GM21447 (cell line): ENCODE results near the gene BDKRB1.
"Not testable (repeated sequence)": the region's sequence is repeated elsewhere in the genome, so short reads cannot be mapped to it uniquely, and the experiment has no call there.

Experiments
- ATAC-seq: cut with Tn5 transposase; IDR thresholded peaks from one replicate; pipeline ENCODE4 v1.9.1; 2021; ENCODE audit not compliant: unreplicated experiment

Gene BDKRB1

DNA sequence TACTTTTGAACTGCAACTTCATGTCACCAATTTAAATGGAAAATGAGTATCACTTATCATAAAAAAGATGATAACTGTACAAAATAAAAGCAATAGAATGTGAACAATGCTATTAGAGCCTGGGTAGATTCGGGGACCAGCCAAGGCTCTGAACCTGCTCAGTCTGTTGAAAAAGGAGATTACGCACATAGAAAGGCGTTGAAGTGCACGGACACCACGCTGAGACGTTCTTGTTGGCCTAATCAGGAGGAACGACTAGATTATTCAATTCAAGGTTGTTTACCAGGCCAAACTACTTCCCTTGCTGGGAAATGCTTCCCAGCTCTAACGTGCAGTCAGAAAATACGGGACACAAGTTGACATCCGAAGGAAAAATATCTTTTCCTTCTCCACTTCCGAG lies 23.5 kb upstream of the BDKRB1 start:
- ATAC-seq, result no peak

DNA sequence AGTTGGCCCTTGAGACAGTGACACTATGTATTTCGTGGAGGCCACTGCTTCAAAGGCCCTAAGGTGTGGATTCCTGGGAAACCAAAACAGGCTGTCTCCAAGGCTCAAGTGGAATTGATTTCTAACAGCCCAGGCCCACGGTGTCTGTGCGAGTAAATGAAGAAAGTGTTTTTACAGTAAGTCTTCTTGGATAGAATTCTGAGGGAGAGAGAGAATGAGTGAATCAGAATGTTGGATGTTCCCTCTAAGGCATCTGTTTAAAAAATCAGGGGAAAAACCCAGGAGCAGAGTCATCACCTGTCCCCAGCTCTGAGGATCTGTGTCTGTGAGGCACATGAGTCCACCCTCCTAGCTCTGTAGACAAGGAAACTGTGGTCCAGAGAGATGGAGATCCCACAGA lies 22.3 kb upstream of the BDKRB1 start:
- ATAC-seq, result no peak

DNA sequence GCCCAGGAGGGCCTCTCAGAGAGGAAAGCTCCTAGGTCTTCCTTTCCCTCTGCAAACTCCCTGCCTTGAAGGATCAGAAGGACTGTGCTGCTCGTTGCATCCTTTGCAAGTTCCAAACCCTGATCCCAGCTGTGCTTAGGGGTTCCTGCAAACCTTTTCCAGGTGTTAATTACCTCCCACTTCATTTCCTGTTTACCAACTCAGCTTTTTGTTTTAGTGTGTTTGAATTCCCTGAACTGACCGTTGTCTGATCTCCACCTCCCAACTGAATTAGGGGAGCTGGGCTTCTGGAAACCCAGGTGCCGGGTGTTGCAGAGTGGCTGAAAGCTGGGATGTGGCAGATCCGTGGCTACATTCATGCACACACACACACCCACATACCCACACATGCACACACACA lies 20.6 kb upstream of the BDKRB1 start:
- no peak for ATAC-seq

DNA sequence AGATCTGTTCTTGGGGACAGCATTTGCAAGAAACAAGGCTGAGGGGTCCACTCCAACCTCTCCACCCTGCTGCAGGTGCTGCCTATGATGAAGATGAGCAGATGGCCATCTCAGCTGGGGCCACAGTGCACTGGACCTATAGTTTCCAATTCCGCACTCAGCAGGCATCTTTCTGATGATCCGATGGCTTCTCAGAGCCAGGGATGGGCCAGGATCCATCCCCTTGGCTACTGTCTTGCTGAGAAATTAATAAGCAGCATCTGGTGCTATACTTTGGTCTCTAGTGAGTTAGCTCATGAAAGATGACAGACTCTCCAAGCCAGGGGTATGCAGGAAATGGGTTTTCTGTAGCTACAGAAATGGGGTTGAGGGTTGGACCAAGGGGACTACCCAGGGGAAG lies 18.4 kb upstream of the BDKRB1 start:
- no peak for ATAC-seq

DNA sequence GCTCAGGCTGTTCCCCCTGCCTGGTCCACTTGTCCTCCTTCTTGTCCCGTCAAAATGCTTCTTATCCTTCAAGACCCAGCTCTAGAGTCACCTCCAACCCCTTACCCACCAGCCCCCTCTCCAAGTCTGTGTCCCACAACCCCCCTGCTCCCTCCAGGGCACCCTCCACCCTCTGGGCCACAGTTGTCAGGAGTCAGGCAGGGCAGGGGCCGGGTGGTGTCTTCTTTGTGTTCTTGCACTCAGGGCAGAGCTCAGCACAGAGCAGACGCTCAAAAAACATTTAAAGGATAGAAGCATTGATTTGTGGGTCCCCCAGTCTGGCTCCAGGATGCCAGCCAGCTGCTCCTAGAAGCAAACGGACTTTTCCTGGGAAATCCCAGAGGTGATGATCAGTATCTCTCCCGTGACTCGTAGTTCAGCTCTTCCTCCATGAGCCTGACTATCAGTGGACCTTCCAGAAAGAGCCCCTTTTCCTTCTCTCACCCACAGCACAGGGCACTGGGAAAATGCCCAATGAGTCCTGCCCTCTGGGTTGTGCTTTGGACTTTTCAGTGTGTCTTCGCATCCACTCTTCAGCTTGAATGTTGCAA lies 17.2 kb upstream of the BDKRB1 start:
- ATAC-seq, result no peak

DNA sequence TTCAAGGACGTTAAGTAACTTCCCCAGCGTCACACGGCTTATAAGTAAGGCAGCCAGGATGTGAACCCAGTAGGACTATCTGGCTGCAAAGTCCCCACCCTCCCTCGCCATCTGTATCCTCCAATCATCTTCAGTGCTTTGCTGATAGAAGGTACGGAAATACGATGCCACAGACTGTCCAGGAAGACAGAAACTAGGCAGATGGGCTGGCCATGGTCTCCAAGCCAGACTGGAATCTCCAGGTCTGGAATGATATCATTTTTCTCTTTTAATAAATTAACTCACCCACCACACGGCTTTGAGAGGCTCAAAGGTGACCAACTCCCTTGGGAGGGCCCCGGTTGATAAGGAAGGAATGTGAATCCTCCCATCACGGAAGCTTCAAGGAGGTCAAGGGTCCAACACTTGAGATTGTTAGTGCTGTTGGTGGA lies 16.3 kb upstream of the BDKRB1 start:
- ATAC-seq, result no peak

DNA sequence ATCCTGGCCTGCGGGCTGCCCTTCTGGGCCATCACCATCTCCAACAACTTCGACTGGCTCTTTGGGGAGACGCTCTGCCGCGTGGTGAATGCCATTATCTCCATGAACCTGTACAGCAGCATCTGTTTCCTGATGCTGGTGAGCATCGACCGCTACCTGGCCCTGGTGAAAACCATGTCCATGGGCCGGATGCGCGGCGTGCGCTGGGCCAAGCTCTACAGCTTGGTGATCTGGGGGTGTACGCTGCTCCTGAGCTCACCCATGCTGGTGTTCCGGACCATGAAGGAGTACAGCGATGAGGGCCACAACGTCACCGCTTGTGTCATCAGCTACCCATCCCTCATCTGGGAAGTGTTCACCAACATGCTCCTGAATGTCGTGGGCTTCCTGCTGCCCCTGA lies 15.4 kb upstream of the BDKRB1 start:
- no peak for ATAC-seq

DNA sequence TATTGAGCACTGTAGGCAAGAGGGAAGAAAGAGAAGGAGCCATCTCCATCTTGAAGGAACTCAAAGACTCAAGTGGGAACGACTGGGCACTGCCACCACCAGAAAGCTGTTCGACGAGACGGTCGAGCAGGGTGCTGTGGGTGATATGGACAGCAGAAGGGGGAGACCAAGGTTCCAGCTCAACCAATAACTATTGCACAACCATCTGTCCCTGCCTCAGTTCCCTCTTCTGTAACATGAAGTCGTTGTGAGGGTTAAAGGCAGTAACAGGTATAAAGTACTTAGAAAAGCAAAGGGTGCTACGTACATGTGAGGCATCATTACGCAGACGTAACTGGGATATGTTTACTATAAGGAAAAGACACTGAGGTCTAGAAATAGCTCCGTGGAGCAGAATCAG lies 13.9 kb upstream of the BDKRB1 start:
- ATAC-seq, result no peak

DNA sequence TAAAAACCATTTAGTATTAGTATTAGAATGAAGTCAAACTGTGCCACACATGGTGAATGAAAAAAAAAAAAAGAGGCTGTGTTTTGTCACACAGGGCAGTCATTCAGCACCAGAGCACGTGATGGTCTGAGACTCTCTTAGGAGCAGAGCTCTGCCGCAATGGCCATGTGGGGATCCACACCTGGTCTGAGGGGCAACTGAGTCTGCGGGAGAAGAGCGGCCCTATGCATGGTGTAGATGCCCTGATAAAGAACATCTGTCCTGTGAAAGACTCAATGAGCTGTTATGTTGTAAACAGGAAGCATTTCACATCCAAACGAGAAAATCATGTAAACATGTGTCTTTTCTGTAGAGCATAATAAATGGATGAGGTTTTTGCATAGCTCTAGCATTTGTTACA lies 12.2 kb upstream of the BDKRB1 start:
- no peak for ATAC-seq

DNA sequence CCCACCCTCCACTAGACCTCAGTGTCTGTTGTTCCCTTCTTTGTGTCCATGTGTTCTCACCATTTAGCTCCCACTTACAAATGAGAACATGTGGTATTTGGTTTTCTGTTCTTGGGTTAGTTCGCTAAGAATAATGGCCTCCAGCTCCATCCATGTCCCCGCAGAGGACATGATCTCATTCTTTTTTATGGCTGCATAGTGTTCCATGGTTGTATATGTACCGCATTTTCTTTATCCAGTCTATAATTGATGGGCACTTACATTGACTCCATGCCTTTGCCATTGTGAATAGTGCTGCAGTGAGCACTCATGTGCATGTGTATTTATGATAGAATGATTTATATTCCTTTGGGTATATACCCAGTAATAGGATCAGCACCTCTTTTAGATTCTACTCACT lies 10.9 kb upstream of the BDKRB1 start:
- ATAC-seq, result not testable (repeated sequence)

DNA sequence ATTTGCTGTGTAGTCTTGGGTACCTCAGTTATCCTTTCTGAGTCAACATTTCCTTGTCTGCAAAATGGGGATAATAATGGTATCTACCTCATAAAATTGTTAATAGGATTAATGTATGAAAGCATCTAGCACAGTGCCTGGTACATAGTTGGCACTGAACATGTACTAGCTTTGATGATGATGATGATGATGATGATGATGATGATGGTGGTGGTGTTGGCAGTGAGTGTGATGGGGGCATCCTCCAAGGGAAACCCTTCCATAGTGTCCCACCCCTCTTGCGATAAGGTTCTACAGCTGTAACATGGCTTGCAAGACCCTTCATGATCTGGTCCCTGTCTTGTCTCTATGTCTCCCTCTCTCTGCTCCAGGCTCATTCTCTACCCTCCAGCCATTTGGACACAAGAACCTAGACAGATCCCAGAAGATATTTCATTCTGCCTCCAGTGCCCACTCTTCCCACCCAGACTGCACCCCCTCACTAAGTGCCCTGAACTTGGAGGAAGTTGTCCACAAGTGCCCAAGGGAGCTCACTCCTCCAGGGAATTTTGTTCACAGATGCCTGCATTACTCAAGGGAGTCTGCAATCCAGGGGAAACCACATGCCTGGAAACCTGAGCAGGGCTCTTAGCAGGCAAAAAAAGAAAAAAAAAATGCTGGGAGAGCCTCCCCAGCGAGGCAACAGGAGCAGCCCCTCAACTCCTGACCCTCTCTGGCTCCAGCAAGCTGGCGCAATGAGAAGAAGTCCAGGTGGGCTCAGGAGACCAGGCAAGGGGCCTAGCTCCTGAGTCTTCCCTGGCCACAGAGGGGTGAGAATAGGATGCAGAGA lies 10.1 kb upstream of the BDKRB1 start:
- ATAC-seq, result no peak

DNA sequence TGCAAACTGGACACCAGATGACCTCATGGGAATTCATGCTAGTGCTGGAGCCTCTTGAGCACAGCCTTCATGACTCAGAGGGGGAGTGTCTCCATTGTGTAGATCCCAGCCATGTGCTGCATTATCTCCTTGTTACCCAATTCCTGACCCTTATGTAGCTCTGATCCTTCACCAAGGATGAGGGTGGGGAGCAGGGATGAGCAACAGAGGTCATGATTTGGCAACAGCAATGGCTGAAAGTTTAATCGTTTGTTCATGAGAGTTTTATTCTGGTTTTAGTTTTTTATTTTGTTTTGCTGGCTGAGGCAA lies 9.5 kb upstream of the BDKRB1 start:
- ATAC-seq, result no peak

DNA sequence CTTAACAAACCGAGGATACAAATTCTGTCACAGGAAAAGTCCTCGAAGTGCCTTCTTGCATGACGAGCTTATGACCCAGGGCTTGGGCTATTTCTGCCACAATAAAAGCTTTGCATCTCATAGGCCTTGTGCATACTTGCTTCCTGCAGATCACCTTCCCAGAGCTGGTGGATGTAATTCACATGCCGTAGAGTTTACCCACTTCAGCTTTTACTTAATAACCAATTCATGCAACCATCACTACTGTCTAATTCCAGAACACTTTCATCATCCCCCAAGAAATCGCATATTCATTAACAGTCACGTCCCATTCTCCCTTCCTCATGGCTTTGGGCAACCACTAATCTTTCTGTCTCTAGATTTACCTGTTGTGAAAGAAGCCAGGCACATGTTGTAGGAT lies 9.0 kb upstream of the BDKRB1 start:
- no peak for ATAC-seq

DNA sequence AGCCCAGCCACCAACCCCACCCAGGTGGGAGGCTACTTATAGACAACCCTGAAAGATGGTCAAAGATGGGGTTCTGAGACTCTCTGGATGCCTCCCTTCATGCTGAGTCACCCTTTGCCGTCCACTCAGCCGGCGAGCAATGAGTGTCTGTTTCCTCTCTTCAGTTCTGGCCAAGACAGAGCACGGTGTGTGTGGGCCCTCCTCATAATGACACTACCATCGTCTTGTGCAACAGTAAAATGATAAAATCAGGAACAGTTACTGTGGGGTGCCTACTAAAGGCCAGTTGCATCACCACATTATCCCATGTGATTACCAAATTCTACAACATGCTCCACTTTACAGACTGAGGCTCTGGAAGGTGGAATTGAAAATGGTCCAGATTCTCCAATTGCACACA lies 7.0 kb upstream of the BDKRB1 start:
- no peak for ATAC-seq

DNA sequence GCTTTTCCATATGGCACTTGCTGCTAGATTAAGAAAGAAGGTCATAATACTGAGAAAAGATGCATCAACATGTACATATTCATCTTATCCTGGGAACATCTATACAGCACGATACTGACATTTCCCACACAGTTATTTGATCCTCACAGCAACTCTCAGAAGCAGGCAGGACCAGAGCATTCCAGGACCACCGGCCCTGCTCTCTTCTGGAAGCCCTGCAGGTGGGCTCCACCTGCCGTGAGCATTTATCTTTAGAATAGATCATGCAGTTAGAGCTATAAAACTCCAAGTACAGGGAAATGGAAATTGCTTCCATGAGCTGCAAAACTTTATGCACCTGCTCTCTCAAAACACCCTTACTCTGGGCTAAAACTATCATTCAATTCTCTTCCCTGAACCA lies 5.5 kb upstream of the BDKRB1 start:
- ATAC-seq, result no peak

DNA sequence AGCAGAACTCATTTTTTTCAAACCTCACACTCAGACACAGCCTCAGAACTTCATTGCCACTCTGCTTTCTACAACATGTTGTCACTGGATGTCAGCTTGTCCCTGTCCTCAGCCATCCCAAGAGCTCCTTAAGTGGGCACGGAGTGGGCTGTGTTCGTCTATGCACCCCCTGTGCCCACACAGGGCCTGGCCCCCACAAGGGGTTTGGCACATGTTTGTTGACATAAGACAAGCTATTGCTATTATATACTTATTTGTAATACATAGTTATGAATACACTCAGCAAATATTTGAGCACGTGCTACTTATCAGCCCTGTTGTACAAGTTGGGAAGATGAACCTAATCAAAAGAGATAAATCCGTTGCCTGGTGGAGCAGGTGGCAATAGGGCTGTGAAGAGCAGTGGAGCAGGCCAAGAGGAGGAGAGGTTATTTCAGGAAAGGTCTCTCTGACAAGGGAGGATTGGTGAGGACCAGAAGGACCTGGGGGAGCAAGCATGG lies 4.3 kb upstream of the BDKRB1 start:
- no peak for ATAC-seq

DNA sequence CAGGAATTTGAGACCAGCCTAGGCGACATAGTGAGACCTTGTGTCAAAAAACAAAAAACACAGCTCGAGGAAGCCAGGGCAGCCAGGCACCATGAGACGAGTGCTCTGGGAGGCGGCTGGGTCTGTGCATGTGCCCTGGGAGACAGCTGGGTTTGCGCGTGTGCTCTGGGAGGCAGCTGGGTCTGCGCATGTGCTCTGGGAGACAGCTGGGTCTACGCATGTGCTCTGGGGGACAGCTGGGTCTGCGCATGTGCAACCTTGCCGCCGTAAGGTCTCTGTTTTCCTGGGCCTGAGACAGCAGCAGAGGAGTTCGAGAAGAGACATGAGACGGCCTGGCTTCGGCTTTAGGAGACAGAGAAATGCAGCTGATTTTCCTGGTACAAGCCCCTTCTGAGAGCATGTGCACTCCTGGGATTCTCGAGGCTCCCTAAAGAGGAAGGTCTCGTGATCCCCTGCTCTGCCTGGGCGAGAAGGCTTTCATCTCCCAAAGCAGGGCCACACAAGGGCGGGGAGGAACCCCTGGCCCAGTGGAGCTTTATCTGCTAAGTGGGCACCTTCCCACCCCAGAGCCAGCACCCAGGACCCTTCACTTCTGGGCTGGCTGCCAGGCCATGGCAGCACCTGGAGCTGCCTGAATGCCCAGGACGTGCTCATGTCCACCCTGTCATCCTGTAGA lies 3.5 kb upstream of the BDKRB1 start:
- ATAC-seq, result no peak

DNA sequence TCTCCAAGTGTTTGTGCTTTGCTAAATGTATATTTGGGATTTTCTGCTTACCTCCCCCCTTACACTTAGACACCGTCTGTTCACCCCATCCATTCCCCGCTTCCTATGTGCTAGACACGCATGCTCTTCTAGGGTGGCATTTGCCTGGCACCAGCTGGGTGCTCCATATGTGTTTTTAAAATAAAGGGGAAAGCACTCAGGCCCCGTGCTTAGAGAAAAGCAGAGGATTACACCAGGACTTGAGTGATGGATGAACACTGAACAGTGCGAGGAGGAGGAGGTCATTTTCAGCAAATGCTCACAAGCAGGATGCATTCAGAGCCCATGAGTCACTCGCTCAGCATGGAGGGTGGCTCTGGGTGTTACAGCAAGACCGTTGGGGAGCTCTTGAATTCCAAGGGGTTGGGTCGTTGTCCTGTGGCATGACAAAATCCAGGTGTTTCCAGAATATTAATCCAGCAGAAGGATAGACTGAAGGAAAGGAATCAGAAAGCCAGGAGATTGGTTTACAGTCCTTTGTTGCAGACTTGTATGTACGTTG lies 2.9 kb upstream of the BDKRB1 start:
- ATAC-seq, result no peak

DNA sequence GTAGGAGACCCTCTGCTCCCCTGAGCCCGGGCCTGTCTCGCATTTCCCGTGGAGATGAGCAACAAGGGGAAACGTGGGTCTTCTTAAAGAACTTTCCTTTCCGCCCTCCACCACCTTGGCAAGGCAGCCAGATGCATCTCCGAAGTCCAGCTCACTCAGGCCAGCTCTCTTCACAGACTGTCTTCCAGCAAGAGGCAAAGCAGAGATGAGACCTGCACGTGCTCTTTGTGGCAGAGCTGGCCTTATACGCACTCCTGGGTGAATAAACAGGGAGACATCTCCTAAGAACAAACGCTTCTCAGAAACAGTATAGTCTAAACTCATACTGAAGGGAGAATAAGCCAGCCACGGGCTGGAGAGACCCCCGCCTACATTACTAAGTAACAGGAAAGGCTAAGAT lies 1.3 kb upstream of the BDKRB1 start:
- ATAC-seq, result no peak

DNA sequence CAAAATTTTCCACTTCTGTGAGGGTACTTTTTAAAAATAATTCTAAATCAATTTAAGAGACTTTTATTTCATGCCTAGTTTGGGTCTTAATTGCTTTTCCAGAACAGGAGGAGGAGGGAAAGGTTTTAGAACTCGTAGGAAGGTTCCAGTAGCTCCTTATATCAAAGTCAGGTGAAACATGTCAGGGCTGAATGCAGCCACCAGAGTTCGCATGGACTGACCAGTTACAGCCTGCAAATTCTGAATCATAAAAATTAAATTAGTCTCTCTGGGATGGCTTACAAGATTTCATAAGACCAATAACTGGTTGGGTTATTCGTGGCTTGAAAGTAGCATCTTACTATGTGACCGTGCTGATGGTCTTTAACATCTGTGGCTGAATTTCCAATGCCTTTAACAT lies 397 bp downstream of the BDKRB1 start:
- ATAC-seq, result no peak

DNA sequence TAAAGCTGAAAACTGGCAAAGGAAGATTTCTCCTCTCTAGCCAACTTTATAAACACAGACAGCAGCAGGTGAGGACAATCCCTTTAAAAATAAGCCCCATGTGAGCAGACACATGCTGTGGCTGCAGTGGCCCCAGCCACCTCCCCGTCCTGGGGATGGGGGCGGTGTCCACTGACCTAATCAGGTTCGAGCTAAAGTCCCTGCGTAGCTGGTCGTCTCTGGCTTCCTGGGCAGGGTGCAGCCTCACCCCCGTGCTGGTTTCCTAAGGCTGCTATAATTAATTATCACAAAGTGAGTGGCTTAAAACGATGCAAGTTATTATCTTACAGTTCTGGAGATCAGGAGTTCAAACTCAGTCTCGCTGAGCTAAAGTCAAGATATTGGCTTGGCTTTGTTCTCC lies 1.0 kb downstream of the BDKRB1 start:
- ATAC-seq, result no peak

DNA sequence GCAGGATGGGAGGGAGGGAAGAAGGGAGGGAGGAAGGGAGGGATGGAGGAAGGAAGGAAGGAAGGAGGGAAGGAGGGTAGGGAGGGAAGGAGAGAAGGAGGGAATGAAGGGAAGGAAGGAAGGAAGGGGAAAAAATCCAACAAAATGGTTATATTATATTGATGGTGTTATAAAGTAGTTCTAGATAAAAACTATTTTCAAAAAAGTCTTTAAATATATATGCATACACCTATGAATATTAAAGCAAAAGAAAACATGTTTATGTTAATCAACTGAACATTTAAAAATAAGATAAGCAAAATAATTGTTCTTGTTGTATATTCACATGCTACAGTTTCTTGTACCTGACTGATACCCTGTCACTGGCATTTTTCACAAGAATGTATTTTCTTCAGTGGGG lies 1.9 kb downstream of the BDKRB1 start:
- ATAC-seq, result no peak
